Kidney (tissue), 14 donors: ENCODE data around the gene PEAK1. TPM values are rescaled to one million over a fixed set of nuclear protein-coding genes. Genes with fewer than 3 reads are reported as not detected.

Source experiments
- DNase-seq, 5 donors: peaks; one replicate each; pipeline ENCODE4 v3.0.0-alpha.2; 2013 to 2020
- FAIRE-seq: peaks from 2 replicates; lab custom pipeline; 2012; peaks lifted over from hg19 to GRCh38; lab: Jason Lieb, UNC
- H3K27ac ChIP-seq, 2 donors: one replicate each; pipeline ENCODE4 v1.7.0; 2013; ENCODE audit warnings: low read depth in 2 of 2, low read length in 2 of 2, inconsistent platforms in 1 of 2
- H3K27me3 ChIP-seq: one replicate; pipeline ENCODE4 v1.7.1; 2013; ENCODE audit warnings: low read length, inconsistent platforms; ENCODE audit not compliant: control insufficient read depth, insufficient read depth
- H3K36me3 ChIP-seq, 3 donors: one replicate each; pipeline versions ENCODE4 v1.7.0 to v1.7.1; 2013; ENCODE audit warnings: low read length in 3 of 3, control low read depth in 1 of 3, inconsistent platforms in 1 of 3; ENCODE audit not compliant: insufficient read depth in 3 of 3, control insufficient read depth in 2 of 3
- H3K4me1 ChIP-seq, 3 donors: one replicate each; pipeline versions ENCODE4 v1.7.0 to v1.7.1; 2013; ENCODE audit warnings: low read length in 3 of 3, inconsistent platforms in 1 of 3, low read depth in 1 of 3; ENCODE audit not compliant: control insufficient read depth in 2 of 3, insufficient read depth in 2 of 3
- H3K4me3 ChIP-seq, 3 donors: one replicate each; pipeline versions ENCODE4 v1.7.0 to v1.8.1; 2013; ENCODE audit warnings: low read length in 3 of 3, control low read depth in 1 of 3, inconsistent platforms in 1 of 3
- H3K9ac ChIP-seq, 3 donors: one replicate each; pipeline versions ENCODE4 v1.7.0 to v1.7.1; 2013; ENCODE audit warnings: low read length in 3 of 3, control low read depth in 1 of 3, inconsistent platforms in 1 of 3
- H3K9me3 ChIP-seq, 3 donors: one replicate each; pipeline versions ENCODE4 v1.7.0 to v1.7.1; 2013; ENCODE audit warnings: low read length in 3 of 3, control low read depth in 1 of 3, inconsistent platforms in 1 of 3; ENCODE audit not compliant: control insufficient read depth in 2 of 3, insufficient read depth in 1 of 3
- intact Hi-C: fragments of 100-400 bp; cut with DNase I; formaldehyde crosslinking; loops from one replicate; pipeline ENCODE4 v1.11.1; 2022
- polyA plus RNA-seq: library from polyadenylated mRNA; stranded (reverse); fragments of 350-450 nt; fragmentation: Illumina TruSeq; extraction: RNeasy Lipid Tissue Mini Kit (QIAGEN cat#74804); gene quantifications from one replicate; pipeline ENCODE4 v1.2.3, GENCODE V29; 2014; ENCODE audit warnings: low read depth, low replicate concordance; ENCODE audit not compliant: insufficient read depth
- total RNA-seq: library from RNA; stranded (reverse); fragmentation: NEBNext Ultra II Directional; extraction: Animal tissue kit (Norgen Biotek cat#: 25700); gene quantifications from one replicate; pipeline ENCODE4 v1.2.1, GENCODE V29; 2021
- TF ChIP-seq, protein P1 (sequence below): IDR thresholded peaks from 3 replicates; pipeline ENCODE4 v1.5.1; 2012; ENCODE audit warnings: mild to moderate bottlenecking, moderate library complexity, borderline replicate concordance; ENCODE audit not compliant: insufficient read depth; ENCODE audit errors: extremely low read depth
- donor health status: control.
- donor health status: control.
- donor health status: control.
- donor health status: control.
- donor health status: control.
- donor health status: DM: yes; HTN: yes; CAD: no.
- donor health status: Normal renal cell carcinoma (clear cell type).

PEAK1 gene
- total and polyA plus RNA-seq, 2 donors from 2014 or later, result 2.9 to 50.3 TPM

DNA sequence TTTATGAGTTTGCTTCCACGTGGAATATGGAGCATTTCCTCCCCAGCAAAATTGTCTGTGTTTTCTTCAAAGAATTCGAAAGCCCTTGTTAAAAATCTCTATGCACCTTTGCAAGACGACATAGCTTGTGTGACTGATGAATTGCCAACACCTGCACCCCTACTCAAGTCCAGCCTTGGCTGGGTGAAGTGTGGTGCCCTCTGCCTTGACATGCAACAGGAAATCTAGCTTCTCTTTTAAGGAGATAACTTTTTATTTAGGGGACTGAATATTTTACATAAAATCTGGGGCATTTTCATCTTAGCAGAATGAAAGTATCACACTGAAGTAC is 1.4 kb upstream of the PEAK1 start:
- H3K9me3 ChIP-seq, result no peaks in the 10 kb centered on the region
- H3K27ac ChIP-seq, result peak overlapping the region; percentile 97 to 98
- H3K9ac ChIP-seq, result peak overlapping the region; percentile 97 to 99 (median 98)
- peaks cover 0 to 2% (median 0%) of the 10 kb centered on the region in 3 donors for H3K4me1 ChIP-seq
- peak overlapping the region; percentile 96 to 98 (median 97) for H3K4me3 ChIP-seq
- no peaks in the 10 kb centered on the region for H3K27me3 ChIP-seq
- H3K36me3 ChIP-seq, result no peaks in the 10 kb centered on the region
- intact Hi-C loops, result no loop called here
- TF ChIP-seq, protein P1, sequence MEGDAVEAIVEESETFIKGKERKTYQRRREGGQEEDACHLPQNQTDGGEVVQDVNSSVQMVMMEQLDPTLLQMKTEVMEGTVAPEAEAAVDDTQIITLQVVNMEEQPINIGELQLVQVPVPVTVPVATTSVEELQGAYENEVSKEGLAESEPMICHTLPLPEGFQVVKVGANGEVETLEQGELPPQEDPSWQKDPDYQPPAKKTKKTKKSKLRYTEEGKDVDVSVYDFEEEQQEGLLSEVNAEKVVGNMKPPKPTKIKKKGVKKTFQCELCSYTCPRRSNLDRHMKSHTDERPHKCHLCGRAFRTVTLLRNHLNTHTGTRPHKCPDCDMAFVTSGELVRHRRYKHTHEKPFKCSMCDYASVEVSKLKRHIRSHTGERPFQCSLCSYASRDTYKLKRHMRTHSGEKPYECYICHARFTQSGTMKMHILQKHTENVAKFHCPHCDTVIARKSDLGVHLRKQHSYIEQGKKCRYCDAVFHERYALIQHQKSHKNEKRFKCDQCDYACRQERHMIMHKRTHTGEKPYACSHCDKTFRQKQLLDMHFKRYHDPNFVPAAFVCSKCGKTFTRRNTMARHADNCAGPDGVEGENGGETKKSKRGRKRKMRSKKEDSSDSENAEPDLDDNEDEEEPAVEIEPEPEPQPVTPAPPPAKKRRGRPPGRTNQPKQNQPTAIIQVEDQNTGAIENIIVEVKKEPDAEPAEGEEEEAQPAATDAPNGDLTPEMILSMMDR, result no peak
- FAIRE-seq (no peak), DNase-seq (no peak)

DNA sequence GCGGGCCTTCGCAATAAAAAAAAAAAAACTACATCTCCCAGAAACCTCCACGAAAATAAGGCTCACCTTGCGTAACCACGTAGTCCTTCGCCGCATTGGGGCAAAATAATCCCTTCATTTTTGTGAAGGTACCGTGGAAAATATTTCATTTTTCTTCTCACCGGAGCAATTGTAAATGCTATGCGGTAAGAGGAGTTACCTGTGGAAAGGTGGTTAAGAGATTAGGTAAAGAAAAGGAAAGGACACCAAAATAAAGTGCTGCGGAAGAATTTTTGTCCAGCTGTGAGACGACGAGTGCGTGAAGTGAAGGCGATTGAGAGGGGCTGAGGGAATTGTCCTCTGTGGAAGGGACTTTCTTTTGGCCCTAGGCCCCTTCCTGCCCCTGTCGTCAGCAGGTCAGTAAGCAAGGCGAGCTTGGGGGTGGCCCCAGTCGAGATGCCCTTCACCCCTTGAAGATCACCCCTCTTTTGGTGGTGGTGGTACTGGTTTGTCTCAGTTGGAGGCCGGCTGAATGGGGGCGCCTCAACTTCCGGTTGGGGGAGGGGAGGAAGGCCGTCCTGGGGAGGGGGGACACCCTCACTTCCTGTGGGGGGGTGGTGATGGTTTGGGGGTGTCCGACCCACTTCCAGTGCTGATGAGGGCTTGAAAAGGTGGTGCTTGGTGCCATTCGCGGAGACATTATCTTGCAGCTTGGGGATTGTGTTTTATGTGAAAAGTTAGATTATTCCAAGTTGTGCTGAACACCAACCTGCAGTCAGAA is 886 bp upstream of the PEAK1 start, which contains the start of gene HMG20A:
Gene HMG20A (plus strand): TSS at position 279 of the 760 bp plus-strand sequence. CDS start 37,520 bp downstream, outside the sequence.
- intact Hi-C loops, result no loop called here
- TF ChIP-seq, protein P1, result no peak
- H3K9me3 ChIP-seq, result no peaks in the 10 kb centered on the region
- FAIRE-seq (no peak), DNase-seq (peak; percentile 84 to 97 (median 89))
- peak within 1 kb of the TSS; percentile 97 to 99 (median 98) for H3K9ac ChIP-seq
- peak within 1 kb of the TSS; percentile 97 to 98 for H3K27ac ChIP-seq
- H3K4me3 ChIP-seq, result peak within 1 kb of the TSS; percentile 96 to 98 (median 97)
- no peaks in the 10 kb centered on the region for H3K27me3 ChIP-seq
- peaks cover 0 to 2% (median 0%) of the 10 kb centered on the region in 3 donors for H3K4me1 ChIP-seq
- no peaks in the 10 kb centered on the region for H3K36me3 ChIP-seq

DNA sequence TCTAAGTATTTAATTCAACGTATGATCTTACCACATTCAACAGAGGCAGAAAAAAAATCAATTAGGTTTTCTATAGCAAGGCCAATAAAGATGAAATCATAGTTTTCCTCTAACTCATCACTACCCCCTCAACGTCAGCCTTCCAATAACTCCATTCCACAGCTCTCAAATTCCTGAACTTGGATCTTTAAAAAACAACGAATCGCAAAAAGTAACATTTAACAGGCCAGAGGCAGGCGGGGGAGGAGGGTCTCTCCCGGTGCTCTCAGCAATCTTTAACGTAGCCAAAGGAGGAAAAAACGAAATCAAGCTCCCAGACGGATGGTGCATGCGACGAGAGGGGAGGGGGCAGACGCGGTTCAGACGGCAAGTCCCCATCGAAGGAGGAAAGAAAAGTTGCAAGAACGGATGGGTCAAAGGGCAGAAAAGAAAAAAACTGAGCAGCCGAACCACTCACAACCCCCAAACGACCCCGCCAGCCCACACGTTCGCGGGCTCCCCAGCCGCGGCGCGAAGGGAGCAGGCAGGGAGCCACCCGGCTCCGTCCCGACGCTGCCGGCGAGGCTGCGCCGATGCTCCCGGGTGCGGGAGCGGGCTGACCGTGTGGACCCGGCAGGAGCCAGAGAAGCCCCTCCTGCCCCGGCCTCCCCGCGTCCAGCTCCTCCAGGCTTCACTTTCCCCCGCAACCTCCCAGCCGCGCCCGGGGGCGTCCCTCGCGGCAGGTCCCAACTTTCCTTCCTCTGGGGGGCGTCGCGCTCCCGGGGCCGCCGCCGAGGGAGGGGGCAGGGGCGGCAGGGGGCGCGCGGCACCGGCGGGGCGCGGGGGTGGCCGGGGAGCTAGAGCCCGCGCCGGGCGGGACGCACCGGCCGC is 703 bp downstream of the PEAK1 start:
- H3K4me1 ChIP-seq, result peaks cover 0 to 2% (median 0%) of the 10 kb centered on the region in 3 donors
- FAIRE-seq (no peak), DNase-seq (peak; percentile 51 to 86 (median 76))
- H3K36me3 ChIP-seq, result no peaks in the 10 kb centered on the region
- peak overlapping the region; percentile 78 to 84 for H3K27ac ChIP-seq
- no peaks in the 10 kb centered on the region for H3K27me3 ChIP-seq
- intact Hi-C loops, result no loop called here
- peak overlapping the region; percentile 54 to 86 (median 83) for H3K4me3 ChIP-seq
- TF ChIP-seq, protein P1, result peak; percentile 10
- H3K9me3 ChIP-seq, result no peaks in the 10 kb centered on the region
- peak overlapping the region; percentile 6 to 76 (median 72) for H3K9ac ChIP-seq
